Kidney epithelial cell (primary cell): Measurements from ENCODE around the gene KRT9. TPM values are rescaled to one million over a fixed set of nuclear protein-coding genes. Genes with fewer than 3 reads are reported as not detected.
"Not testable (repeated sequence)": the region's sequence is repeated elsewhere in the genome, so short reads cannot be mapped to it uniquely, and the experiment has no call there.

ENCODE experiments used
- DNase-seq: peaks from one replicate; pipeline ENCODE4 v3.0.0-alpha.2; 2010; ENCODE audit warnings: low read depth
- H3K27me3 ChIP-seq: 2 replicates; pipeline ENCODE4 v1.6.0; 2011; ENCODE audit warnings: low read length; ENCODE audit not compliant: control insufficient read depth, insufficient read depth
- H3K36me3 ChIP-seq: 2 replicates; pipeline ENCODE4 v1.5.1; 2011; ENCODE audit warnings: low read length; ENCODE audit not compliant: control insufficient read depth, insufficient read depth
- H3K4me3 ChIP-seq: 2 replicates; pipeline ENCODE4 v1.5.1; 2011; ENCODE audit warnings: low read depth, mild to moderate bottlenecking, control low read depth, low read length
- total RNA-seq: library from RNA; depleted of rRNA; stranded (reverse); fragments of >200 nt; gene quantifications from 2 replicates; pipeline ENCODE4 v1.2.3, GENCODE V29; 2015
- TF ChIP-seq, protein P1 (sequence below): IDR thresholded peaks from 2 replicates; pipeline ENCODE4 v1.5.1; 2011; ENCODE audit warnings: mild to moderate bottlenecking, moderate library complexity, low read length, control low read depth, inconsistent platforms; ENCODE audit not compliant: insufficient read depth, poor library complexity, severe bottlenecking

Gene KRT9, protein sequence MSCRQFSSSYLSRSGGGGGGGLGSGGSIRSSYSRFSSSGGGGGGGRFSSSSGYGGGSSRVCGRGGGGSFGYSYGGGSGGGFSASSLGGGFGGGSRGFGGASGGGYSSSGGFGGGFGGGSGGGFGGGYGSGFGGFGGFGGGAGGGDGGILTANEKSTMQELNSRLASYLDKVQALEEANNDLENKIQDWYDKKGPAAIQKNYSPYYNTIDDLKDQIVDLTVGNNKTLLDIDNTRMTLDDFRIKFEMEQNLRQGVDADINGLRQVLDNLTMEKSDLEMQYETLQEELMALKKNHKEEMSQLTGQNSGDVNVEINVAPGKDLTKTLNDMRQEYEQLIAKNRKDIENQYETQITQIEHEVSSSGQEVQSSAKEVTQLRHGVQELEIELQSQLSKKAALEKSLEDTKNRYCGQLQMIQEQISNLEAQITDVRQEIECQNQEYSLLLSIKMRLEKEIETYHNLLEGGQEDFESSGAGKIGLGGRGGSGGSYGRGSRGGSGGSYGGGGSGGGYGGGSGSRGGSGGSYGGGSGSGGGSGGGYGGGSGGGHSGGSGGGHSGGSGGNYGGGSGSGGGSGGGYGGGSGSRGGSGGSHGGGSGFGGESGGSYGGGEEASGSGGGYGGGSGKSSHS
- total RNA-seq: not detected in 2 replicates

GRCh38 chr17:41571561-41572434, at the start of gene KRT9:
KRT9 (minus strand) TSS chr17:41572059; CDS start chr17:41571992, 67 bp downstream.
- Histone ChIP-seq H3K36me3 (no peaks in the 10 kb centered on the region), H3K27me3 (peaks cover 42% of the 10 kb centered on the region), H3K4me3 (no peak within 1 kb of the TSS)
- DNase-seq: no peak
- TF ChIP-seq, protein P1, sequence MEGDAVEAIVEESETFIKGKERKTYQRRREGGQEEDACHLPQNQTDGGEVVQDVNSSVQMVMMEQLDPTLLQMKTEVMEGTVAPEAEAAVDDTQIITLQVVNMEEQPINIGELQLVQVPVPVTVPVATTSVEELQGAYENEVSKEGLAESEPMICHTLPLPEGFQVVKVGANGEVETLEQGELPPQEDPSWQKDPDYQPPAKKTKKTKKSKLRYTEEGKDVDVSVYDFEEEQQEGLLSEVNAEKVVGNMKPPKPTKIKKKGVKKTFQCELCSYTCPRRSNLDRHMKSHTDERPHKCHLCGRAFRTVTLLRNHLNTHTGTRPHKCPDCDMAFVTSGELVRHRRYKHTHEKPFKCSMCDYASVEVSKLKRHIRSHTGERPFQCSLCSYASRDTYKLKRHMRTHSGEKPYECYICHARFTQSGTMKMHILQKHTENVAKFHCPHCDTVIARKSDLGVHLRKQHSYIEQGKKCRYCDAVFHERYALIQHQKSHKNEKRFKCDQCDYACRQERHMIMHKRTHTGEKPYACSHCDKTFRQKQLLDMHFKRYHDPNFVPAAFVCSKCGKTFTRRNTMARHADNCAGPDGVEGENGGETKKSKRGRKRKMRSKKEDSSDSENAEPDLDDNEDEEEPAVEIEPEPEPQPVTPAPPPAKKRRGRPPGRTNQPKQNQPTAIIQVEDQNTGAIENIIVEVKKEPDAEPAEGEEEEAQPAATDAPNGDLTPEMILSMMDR: no peak

- not testable (repeated sequence) for H3K4me3 ChIP-seq, DNase-seq, H3K36me3 ChIP-seq, H3K27me3 ChIP-seq
These were observed 49.6 kb upstream of the KRT9 start for GRCh38 chr17:41621435-41621817.

GRCh38 chr17:41620583-41621434, 49.0 kb upstream of the KRT9 start:
- Histone ChIP-seq H3K36me3 (no peaks in the 10 kb centered on the region), H3K4me3 (no peak overlapping the region), H3K27me3 (no peaks in the 10 kb centered on the region)
- DNase-seq: no peak
- TF ChIP-seq, protein P1: no peak

- not testable (repeated sequence) for H3K4me3 ChIP-seq, DNase-seq, H3K36me3 ChIP-seq, H3K27me3 ChIP-seq
These were observed 48.2 kb upstream of the KRT9 start for GRCh38 chr17:41619927-41620582.

GRCh38 chr17:41619036-41619926, 47.4 kb upstream of the KRT9 start:
- no peak overlapping the region for H3K4me3 ChIP-seq
- no peaks in the 10 kb centered on the region for H3K36me3 ChIP-seq
- TF ChIP-seq, protein P1: no peak
- DNase-seq: no peak
- H3K27me3 ChIP-seq: no peaks in the 10 kb centered on the region
